T-cell (primary cell): ENCODE measurements around the gene IGFL2. TPM values are rescaled to one million over a fixed set of nuclear protein-coding genes. Genes with fewer than 3 reads are reported as not detected.

ENCODE experiments used
- ATAC-seq, 4 experiments: fragments of 200-7000 bp in 3 of 4; fragments of 150-1000 bp in 1 of 4; cut with Tn5 transposase; replicated peaks in 1 of 4; 1 replicate in 3 of 4; 2 replicates in 1 of 4; pipeline ENCODE4 v1.10.0; 2021; ENCODE audit warnings: moderate library complexity in 3 of 4, mild to moderate bottlenecking in 2 of 4, moderate number of reproducible peaks in 1 of 4
- CTCF ChIA-PET, 2 donors: fragments of 300-600 bp; sonication (Branson Sonifier 250); formaldehyde crosslinking; loops; one replicate each; lab custom pipeline; 2022; ENCODE audit warnings: antibody characterized with exemption in 2 of 2; lab: Charles Lee
- POLR2A ChIA-PET, 2 donors: fragments of 300-600 bp; sonication (Branson Sonifier 250); formaldehyde crosslinking; loops; one replicate each; lab custom pipeline; 2022; ENCODE audit warnings: antibody characterized with exemption in 2 of 2; lab: Charles Lee
- DNase-seq, 35 experiments: peaks; one replicate each; pipeline versions ENCODE4 v3.0.0 to v3.0.0-alpha.2; 2013 to 2023
- H3K27ac ChIP-seq: one replicate; pipeline ENCODE4 v1.5.1; 2013; ENCODE audit warnings: low read length
- H3K27me3 ChIP-seq, 2 experiments: replicated peaks in 1 of 2; 1 replicate in 1 of 2; 2 replicates in 1 of 2; pipeline versions ENCODE4 v1.6.1 to v1.7.0; 2013; ENCODE audit warnings: low read length in 1 of 2, mixed read lengths in 1 of 2; ENCODE audit not compliant: control insufficient read depth in 2 of 2, insufficient read depth in 2 of 2; ENCODE audit errors: extremely low read depth in 1 of 2
- H3K36me3 ChIP-seq, 2 donors: 1 replicate in 1 of 2; 2 replicates in 1 of 2; pipeline versions ENCODE4 v1.6.1 to v1.7.0; 2013; ENCODE audit warnings: low read length in 1 of 2; ENCODE audit not compliant: control insufficient read depth in 2 of 2, insufficient read depth in 1 of 2; ENCODE audit errors: extremely low read depth in 1 of 2
- H3K4me1 ChIP-seq, 2 experiments: 1 replicate in 1 of 2; 2 replicates in 1 of 2; pipeline versions ENCODE4 v1.6.1 to v1.7.0; 2013; ENCODE audit warnings: low read length in 2 of 2, mixed read lengths in 1 of 2; ENCODE audit not compliant: insufficient read depth in 2 of 2, control insufficient read depth in 1 of 2; ENCODE audit errors: extremely low read depth in 1 of 2
- H3K4me3 ChIP-seq, 2 donors: 1 replicate in 1 of 2; 2 replicates in 1 of 2; pipeline versions ENCODE4 v1.5.1 to v1.7.0; 2013; ENCODE audit warnings: mild to moderate bottlenecking in 2 of 2, low read length in 1 of 2, moderate library complexity in 1 of 2; ENCODE audit not compliant: control insufficient read depth in 1 of 2; ENCODE audit errors: extremely low read depth in 1 of 2
- H3K9me3 ChIP-seq: 2 replicates; pipeline ENCODE4 v1.7.0; 2013
- H3K27ac Mint-ChIP-seq, 2 donors: one replicate each; pipeline ENCODE4 v1.8.0; 2020 to 2021; ENCODE audit warnings: mild to moderate bottlenecking in 2 of 2, mixed read lengths in 2 of 2
- H3K27me3 Mint-ChIP-seq, 2 donors: one replicate each; pipeline ENCODE4 v1.8.0; 2021 to 2022; ENCODE audit warnings: mixed read lengths in 2 of 2
- H3K36me3 Mint-ChIP-seq: one replicate; pipeline ENCODE4 v1.8.0; 2021; ENCODE audit warnings: mixed read lengths
- H3K4me1 Mint-ChIP-seq, 3 donors: one replicate each; pipeline ENCODE4 v1.8.0; 2020 to 2022; ENCODE audit warnings: mixed read lengths in 3 of 3, mild to moderate bottlenecking in 1 of 3
- H3K4me3 Mint-ChIP-seq, 3 donors: one replicate each; pipeline ENCODE4 v1.8.0; 2020 to 2022; ENCODE audit warnings: mild to moderate bottlenecking in 3 of 3, mixed read lengths in 3 of 3, moderate library complexity in 3 of 3
- H3K9me3 Mint-ChIP-seq, 3 donors: one replicate each; pipeline ENCODE4 v1.8.0; 2020 to 2022; ENCODE audit warnings: mixed read lengths in 3 of 3
- WGBS: methylation state at CpG from one replicate; pipeline ENCODE4 v1.1.5; 2013; ENCODE audit warnings: missing lambda C conversion rate; ENCODE audit not compliant: insufficient coverage; 5-methylcytosine and 5-hydroxymethylcytosine counted together
- total RNA-seq, 35 experiments: library from RNA in 6 of 35; stranded (reverse) in 6 of 35; fragments of 120-200 nt in 1 of 35; gene quantifications; one replicate each; pipeline versions ENCODE4 v1.2.1 to v1.2.4 and lab custom pipeline; 2013 to 2026

IGFL2 gene
- total RNA-seq, 5 donors from 2014 or later (not counting 1 experiment from before 2014, with no cell fraction given) = 0.32 TPM; not detected in 4

- H3K4me3 Mint-ChIP-seq = no peak overlapping the region
- WGBS = 20% methylated on average over 1 of the region's 3 CpGs
- no peak for DNase-seq
- Histone ChIP-seq H3K4me3 (no peak overlapping the region), H3K4me1 (no peaks in the 10 kb centered on the region), H3K36me3 (no peaks in the 10 kb centered on the region), H3K27me3 (peaks cover 2 to 31% of the 10 kb centered on the region in 2 experiments), H3K27ac (no peak overlapping the region), H3K9me3 (no peaks in the 10 kb centered on the region)
- H3K36me3 Mint-ChIP-seq = peaks cover 8% of the 10 kb centered on the region
- no peak for ATAC-seq
- peaks cover 51 to 63% of the 10 kb centered on the region in 2 donors for H3K27me3 Mint-ChIP-seq
- H3K9me3 Mint-ChIP-seq = peaks cover 17 to 23% (median 20%) of the 10 kb centered on the region in 3 donors
- ChIA-PET CTCF (interaction anchor here in 1 of 2 donors (1.0 kb wide), 1 partner anchor 130 kb away, joined by 3 read pairs; no protein-coding TSS in a partner anchor), POLR2A (no interaction called here)
- H3K27ac Mint-ChIP-seq = no peak overlapping the region
- H3K4me1 Mint-ChIP-seq = no peaks in the 10 kb centered on the region
Measured at GRCh38 chr19:46162731-46163130, 14.7 kb downstream of the IGFL2 start.

GRCh38 chr19:46173886-46174480, 25.9 kb downstream of the IGFL2 start:
- Mint-ChIP-seq H3K27ac (no peak overlapping the region), H3K27me3 (peaks cover 41 to 48% of the 10 kb centered on the region in 2 donors), H3K4me1 (peaks cover 0 to 1% (median 0%) of the 10 kb centered on the region in 3 donors), H3K9me3 (peaks cover 0 to 19% (median 10%) of the 10 kb centered on the region in 3 donors), H3K36me3 (no peaks in the 10 kb centered on the region), H3K4me3 (no peak overlapping the region)
- Histone ChIP-seq H3K4me1 (no peaks in the 10 kb centered on the region), H3K27ac (no peak overlapping the region), H3K4me3 (no peak overlapping the region), H3K9me3 (no peaks in the 10 kb centered on the region), H3K36me3 (no peaks in the 10 kb centered on the region), H3K27me3 (peaks cover 2 to 22% of the 10 kb centered on the region in 2 experiments)
- POLR2A ChIA-PET = no interaction called here
- DNase-seq (no peak), ATAC-seq (no peak)
- 45% methylated on average over 2 of the region's 8 CpGs for WGBS
- CTCF ChIA-PET = no interaction called here

GRCh38 chr19:46176116-46176860, 28.2 kb downstream of the IGFL2 start:
- H3K27me3 ChIP-seq = peaks cover 2 to 29% of the 10 kb centered on the region in 2 experiments
- POLR2A ChIA-PET = no interaction called here
- Mint-ChIP-seq H3K4me3 (no peak overlapping the region), H3K4me1 (peaks cover 0 to 2% (median 0%) of the 10 kb centered on the region in 3 donors), H3K27me3 (peaks cover 33 to 38% of the 10 kb centered on the region in 2 donors), H3K36me3 (no peaks in the 10 kb centered on the region), H3K27ac (no peak overlapping the region), H3K9me3 (peaks cover 0 to 3% (median under 1%) of the 10 kb centered on the region in 3 donors)
- CTCF ChIA-PET = no interaction called here
- no peaks in the 10 kb centered on the region for H3K9me3 ChIP-seq
- DNase-seq = no peak
- no CpG with 5 or more reads among the region's 7 CpGs for WGBS
- ATAC-seq = no peak
- no peaks in the 10 kb centered on the region for H3K4me1 ChIP-seq
- H3K27ac ChIP-seq = no peak overlapping the region
- no peaks in the 10 kb centered on the region for H3K36me3 ChIP-seq
- no peak overlapping the region for H3K4me3 ChIP-seq

- 75% methylated on average over 6 of the region's 9 CpGs for WGBS
- H3K4me1 ChIP-seq = no peaks in the 10 kb centered on the region
- no peak for ATAC-seq
Measured at GRCh38 chr19:46179076-46179759, 31.2 kb downstream of the IGFL2 start.

GRCh38 chr19:46180701-46181387, 32.8 kb downstream of the IGFL2 start:
- H3K4me1 ChIP-seq = no peaks in the 10 kb centered on the region
- Mint-ChIP-seq H3K4me1 (peaks cover 4 to 11% (median 5%) of the 10 kb centered on the region in 3 donors), H3K27ac (no peak overlapping the region), H3K9me3 (no peaks in the 10 kb centered on the region), H3K27me3 (peaks cover 29 to 33% of the 10 kb centered on the region in 2 donors), H3K4me3 (no peak overlapping the region), H3K36me3 (no peaks in the 10 kb centered on the region)
- no peak overlapping the region for H3K27ac ChIP-seq
- DNase-seq = no peak
- CTCF ChIA-PET = no interaction called here
- ATAC-seq = no peak
- H3K36me3 ChIP-seq = no peaks in the 10 kb centered on the region
- H3K27me3 ChIP-seq = peaks cover 0 to 35% of the 10 kb centered on the region in 2 experiments
- POLR2A ChIA-PET = no interaction called here
- no peaks in the 10 kb centered on the region for H3K9me3 ChIP-seq
- WGBS = 83% methylated on average over 5 of the region's 5 CpGs
- no peak overlapping the region for H3K4me3 ChIP-seq

More at GRCh38 chr19:46179076-46179759, 31.2 kb downstream of the IGFL2 start:
- no peaks in the 10 kb centered on the region for H3K36me3 ChIP-seq
- POLR2A ChIA-PET = no interaction called here
- Mint-ChIP-seq H3K4me3 (no peak overlapping the region), H3K36me3 (no peaks in the 10 kb centered on the region), H3K9me3 (no peaks in the 10 kb centered on the region), H3K27ac (no peak overlapping the region), H3K4me1 (peaks cover 4 to 6% (median 5%) of the 10 kb centered on the region in 3 donors), H3K27me3 (peaks cover 29% of the 10 kb centered on the region in 2 donors)
- H3K4me3 ChIP-seq = no peak overlapping the region
- CTCF ChIA-PET = no interaction called here
- no peak overlapping the region for H3K27ac ChIP-seq
- no peaks in the 10 kb centered on the region for H3K9me3 ChIP-seq
- H3K27me3 ChIP-seq = peaks cover 0 to 29% of the 10 kb centered on the region in 2 experiments
- no peak for DNase-seq

GRCh38 chr19:46181388-46181779, 33.3 kb downstream of the IGFL2 start:
- ChIA-PET POLR2A (no interaction called here), CTCF (no interaction called here)
- ATAC-seq (no peak), DNase-seq (no peak)
- H3K4me1 Mint-ChIP-seq = peaks cover 4 to 11% (median 5%) of the 10 kb centered on the region in 3 donors
- H3K4me1 ChIP-seq = no peaks in the 10 kb centered on the region
- H3K27me3 Mint-ChIP-seq = peaks cover 29 to 30% of the 10 kb centered on the region in 2 donors
- no peaks in the 10 kb centered on the region for H3K36me3 Mint-ChIP-seq
- H3K27me3 ChIP-seq = peaks cover 0 to 35% of the 10 kb centered on the region in 2 experiments
- H3K36me3 ChIP-seq = no peaks in the 10 kb centered on the region
- H3K9me3 ChIP-seq = no peaks in the 10 kb centered on the region
- no peak overlapping the region for H3K4me3 ChIP-seq
- no peak overlapping the region for H3K27ac ChIP-seq
- H3K4me3 Mint-ChIP-seq = no peak overlapping the region
- 5% methylated on average over 4 of the region's 6 CpGs for WGBS
- no peaks in the 10 kb centered on the region for H3K9me3 Mint-ChIP-seq
- H3K27ac Mint-ChIP-seq = no peak overlapping the region
